Uterus (tissue), 2 donors: ENCODE measurements around the gene TPM1.

Experiments used
- POLR2A ChIP-seq, 2 donors: fragments of 450-650 bp; IDR thresholded peaks; one replicate each; pipeline ENCODE4 v1.6.1; 2016; ENCODE audit warnings: antibody characterized with exemption in 2 of 2, mild to moderate bottlenecking in 1 of 2, moderate library complexity in 1 of 2
- TF ChIP-seq, protein P1 (sequence below), 4 experiments: fragments of 200-600 bp in 2 of 4; fragments of 450-650 bp in 2 of 4; sonication (generic) in 2 of 4; IDR thresholded peaks; one replicate each; pipeline ENCODE4 v1.5.1; 2016 to 2019; ENCODE audit warnings: antibody characterized with exemption in 4 of 4, mild to moderate bottlenecking in 2 of 4, moderate library complexity in 1 of 4

DNA sequence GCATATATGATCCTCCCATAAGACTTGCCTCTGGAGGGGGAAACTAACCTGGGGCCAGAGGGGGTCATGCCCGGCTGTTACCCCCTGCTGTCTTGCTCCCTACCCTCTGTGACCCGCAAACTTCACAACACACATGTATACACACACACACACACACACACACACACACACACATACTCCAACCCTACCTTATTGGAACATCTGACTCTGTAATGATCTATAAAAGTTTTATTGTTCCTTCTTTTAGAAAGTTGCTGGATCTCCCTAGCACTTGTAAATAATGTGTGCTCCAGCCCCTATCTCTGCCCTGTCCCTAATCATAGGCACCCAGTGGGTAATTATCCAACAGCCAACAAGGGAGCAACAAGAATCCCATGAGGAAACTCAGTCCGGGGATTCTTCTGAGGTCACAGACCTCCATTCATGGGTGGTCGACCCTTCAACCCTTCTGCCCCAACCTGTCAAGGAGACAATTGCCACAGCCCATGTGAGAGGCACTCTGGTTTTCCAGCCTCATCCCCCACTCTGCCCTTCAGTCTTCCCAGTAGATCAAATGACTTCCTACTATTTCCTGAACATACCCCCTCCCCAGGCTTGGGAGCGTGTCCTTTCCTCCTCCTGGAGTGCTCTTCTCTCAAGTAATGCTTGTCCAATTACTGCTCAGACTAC is 14.0 kb upstream of the TPM1 start:
- TF ChIP-seq, protein P1, sequence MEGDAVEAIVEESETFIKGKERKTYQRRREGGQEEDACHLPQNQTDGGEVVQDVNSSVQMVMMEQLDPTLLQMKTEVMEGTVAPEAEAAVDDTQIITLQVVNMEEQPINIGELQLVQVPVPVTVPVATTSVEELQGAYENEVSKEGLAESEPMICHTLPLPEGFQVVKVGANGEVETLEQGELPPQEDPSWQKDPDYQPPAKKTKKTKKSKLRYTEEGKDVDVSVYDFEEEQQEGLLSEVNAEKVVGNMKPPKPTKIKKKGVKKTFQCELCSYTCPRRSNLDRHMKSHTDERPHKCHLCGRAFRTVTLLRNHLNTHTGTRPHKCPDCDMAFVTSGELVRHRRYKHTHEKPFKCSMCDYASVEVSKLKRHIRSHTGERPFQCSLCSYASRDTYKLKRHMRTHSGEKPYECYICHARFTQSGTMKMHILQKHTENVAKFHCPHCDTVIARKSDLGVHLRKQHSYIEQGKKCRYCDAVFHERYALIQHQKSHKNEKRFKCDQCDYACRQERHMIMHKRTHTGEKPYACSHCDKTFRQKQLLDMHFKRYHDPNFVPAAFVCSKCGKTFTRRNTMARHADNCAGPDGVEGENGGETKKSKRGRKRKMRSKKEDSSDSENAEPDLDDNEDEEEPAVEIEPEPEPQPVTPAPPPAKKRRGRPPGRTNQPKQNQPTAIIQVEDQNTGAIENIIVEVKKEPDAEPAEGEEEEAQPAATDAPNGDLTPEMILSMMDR (IDR thresholded peaks at IDR 0.05): no peak
- no peak for TF ChIP-seq POLR2A (IDR thresholded peaks at IDR 0.05)
